ENCODE data around the gene METAP1. TPM values are rescaled to one million over a fixed set of nuclear protein-coding genes. Genes with fewer than 3 reads are reported as not detected.

The METAP1 gene
- total RNA-seq, 1 experiment from 2014 or later = 112 TPM

DNA sequence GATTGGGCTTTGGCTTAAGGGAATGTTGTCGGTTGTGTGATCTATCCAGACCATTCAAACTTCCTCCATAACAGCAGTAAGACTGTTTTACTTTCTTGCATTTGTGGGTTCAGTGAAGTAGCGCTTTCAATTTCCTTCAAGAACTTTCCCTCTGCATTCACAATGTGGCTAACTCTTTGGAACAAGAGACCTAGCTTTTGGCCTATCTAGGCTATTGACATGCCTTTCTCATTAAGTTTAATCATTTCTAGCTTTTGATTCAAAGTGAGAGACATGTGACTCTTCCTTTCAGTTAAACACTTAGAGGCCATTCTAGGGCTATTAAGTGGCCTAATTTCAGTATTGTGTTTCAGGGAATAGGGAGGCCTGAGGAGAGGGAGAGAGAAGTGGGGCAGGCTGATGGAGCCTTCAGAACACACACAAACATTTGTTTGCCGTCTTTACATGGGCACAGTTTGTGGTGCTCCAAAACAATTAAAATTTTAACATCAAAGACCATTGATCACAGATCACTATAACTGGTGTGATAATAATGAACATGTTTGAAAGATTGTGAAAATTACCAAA lies 59.0 kb downstream of the METAP1 start:
- no TSS peak for BruUV-seq (replicated peaks)
- CTCF ChIA-PET = interaction anchor here (1.1 to 1.3 kb wide), 2 partner anchors 59 to 114 kb away, joined by 3 to 4 read pairs; partner anchors contain the start of gene METAP1

More for the DNA sequence above, 59.0 kb downstream of the METAP1 start:
- Histone ChIP-seq H3K4me1 (ENCODE audit: control insufficient read depth in 1 of 2, insufficient read depth in 2 of 2, low read length in 2 of 2) (peaks cover 13 to 24% of the 10 kb centered on the region in 2 experiments), H3K4me3 (replicated peaks in 1 of 2; ENCODE audit: low read depth in 1 of 2, low read length in 2 of 2) (no peak overlapping the region), H3K9me3 (ENCODE audit: control insufficient read depth in 1 of 2, insufficient read depth in 1 of 2, low read depth in 1 of 2, low read length in 2 of 2) (no peaks in the 10 kb centered on the region), H2AFZ (ENCODE audit: low read depth, low read length, poor library complexity, severe bottlenecking) (no peak overlapping the region), H3K79me2 (ENCODE audit: insufficient read depth, low read length) (peaks cover 19% of the 10 kb centered on the region; the same call in 1 of the 2 replicates), H3K4me2 (ENCODE audit: low read length) (no peak overlapping the region), H3K9me2 (ENCODE audit: insufficient read depth) (no peaks in the 10 kb centered on the region), H3K27ac (ENCODE audit: low read depth, low read length) (no peak overlapping the region), H3K9ac (ENCODE audit: low read length) (no peak overlapping the region), H3K27me3 (ENCODE audit: insufficient read depth, low read length) (no peaks in the 10 kb centered on the region), H3K36me3 (ENCODE audit: control insufficient read depth in 1 of 2, insufficient read depth in 2 of 2, low read length in 2 of 2) (peaks cover 16 to 24% of the 10 kb centered on the region in 2 experiments; a peak in 3 of 4 replicates), H4K20me1 (ENCODE audit: insufficient read depth) (no peaks in the 10 kb centered on the region)
- POLR2A ChIA-PET = no interaction called here
- TF ChIP-seq CBX3 (IDR thresholded peaks at IDR 0.05; ENCODE audit: low read depth) (no peak), FOSL1 (IDR thresholded peaks at IDR 0.05; ENCODE audit: low read depth) (no peak), SRF (IDR thresholded peaks at IDR 0.05; ENCODE audit: low read depth) (no peak), ZNF274 (IDR thresholded peaks at IDR 0.05; ENCODE audit: low read depth, low read length) (no peak), POLR2AphosphoS5 (IDR thresholded peaks at IDR 0.05; ENCODE audit: low read depth, low read length) (no peak), ELF1 (IDR thresholded peaks at IDR 0.05; ENCODE audit: borderline replicate concordance, low read depth) (no peak), MAX (IDR thresholded peaks at IDR 0.05) (no peak)
- TF ChIP-seq, protein P1, sequence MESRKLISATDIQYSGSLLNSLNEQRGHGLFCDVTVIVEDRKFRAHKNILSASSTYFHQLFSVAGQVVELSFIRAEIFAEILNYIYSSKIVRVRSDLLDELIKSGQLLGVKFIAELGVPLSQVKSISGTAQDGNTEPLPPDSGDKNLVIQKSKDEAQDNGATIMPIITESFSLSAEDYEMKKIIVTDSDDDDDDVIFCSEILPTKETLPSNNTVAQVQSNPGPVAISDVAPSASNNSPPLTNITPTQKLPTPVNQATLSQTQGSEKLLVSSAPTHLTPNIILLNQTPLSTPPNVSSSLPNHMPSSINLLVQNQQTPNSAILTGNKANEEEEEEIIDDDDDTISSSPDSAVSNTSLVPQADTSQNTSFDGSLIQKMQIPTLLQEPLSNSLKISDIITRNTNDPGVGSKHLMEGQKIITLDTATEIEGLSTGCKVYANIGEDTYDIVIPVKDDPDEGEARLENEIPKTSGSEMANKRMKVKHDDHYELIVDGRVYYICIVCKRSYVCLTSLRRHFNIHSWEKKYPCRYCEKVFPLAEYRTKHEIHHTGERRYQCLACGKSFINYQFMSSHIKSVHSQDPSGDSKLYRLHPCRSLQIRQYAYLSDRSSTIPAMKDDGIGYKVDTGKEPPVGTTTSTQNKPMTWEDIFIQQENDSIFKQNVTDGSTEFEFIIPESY (IDR thresholded peaks at IDR 0.05; ENCODE audit: extremely low read depth, insufficient replicate concordance, low read length) = no peak
- intact Hi-C loops (cut with micrococcal nuclease) = no loop called here
- DNase-seq (ENCODE audit: low read depth, low spot score) = no peak
- RAD21 ChIA-PET (ENCODE audit: low non-redundant PET in 1 of 2, low total read pairs in 2 of 2, uncharacterized antibody in 2 of 2, unreplicated experiment in 2 of 2) = no interaction called here
- no peak for ATAC-seq
